Gastrocnemius medialis (tissue), 4 donors: ENCODE measurements around the gene MSH3.

Source experiments
- POLR2A ChIP-seq, 2 donors: fragments of 450-650 bp; IDR thresholded peaks; one replicate each; pipeline ENCODE4 v1.6.1; 2017; ENCODE audit warnings: antibody characterized with exemption in 2 of 2, mild to moderate bottlenecking in 2 of 2, moderate library complexity in 2 of 2
- TF ChIP-seq, protein P1 (sequence below), 5 experiments: fragments of 450-650 bp in 3 of 5; fragments of 200-600 bp in 2 of 5; sonication (generic) in 2 of 5; IDR thresholded peaks in 4 of 5; conservative IDR thresholded peaks in 1 of 5; 1 replicate in 4 of 5; 2 replicates in 1 of 5; pipeline ENCODE4 v1.5.1; 2016 to 2019; ENCODE audit warnings: antibody characterized with exemption in 5 of 5, mild to moderate bottlenecking in 3 of 5, moderate library complexity in 3 of 5

DNA sequence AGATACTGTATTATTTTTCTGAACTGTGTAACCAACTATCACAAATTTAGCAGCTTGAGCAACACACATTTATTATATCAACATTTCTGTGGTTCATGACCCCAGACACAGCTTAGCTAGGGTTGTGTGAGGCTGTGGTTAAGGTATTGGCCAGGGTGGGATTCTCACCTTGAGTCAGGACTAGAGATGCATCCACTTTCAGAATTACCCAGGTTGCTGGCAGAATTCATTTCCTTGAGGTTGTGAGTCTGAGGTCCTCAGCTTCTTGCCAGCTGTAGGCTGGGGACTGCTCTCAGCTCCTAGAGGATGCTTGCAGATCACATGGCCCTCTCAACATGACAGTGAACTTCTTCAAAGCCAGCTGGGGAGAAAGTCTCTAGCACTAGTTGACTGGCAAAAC lies 183.2 kb downstream of the MSH3 start:
- TF ChIP-seq, protein P1, sequence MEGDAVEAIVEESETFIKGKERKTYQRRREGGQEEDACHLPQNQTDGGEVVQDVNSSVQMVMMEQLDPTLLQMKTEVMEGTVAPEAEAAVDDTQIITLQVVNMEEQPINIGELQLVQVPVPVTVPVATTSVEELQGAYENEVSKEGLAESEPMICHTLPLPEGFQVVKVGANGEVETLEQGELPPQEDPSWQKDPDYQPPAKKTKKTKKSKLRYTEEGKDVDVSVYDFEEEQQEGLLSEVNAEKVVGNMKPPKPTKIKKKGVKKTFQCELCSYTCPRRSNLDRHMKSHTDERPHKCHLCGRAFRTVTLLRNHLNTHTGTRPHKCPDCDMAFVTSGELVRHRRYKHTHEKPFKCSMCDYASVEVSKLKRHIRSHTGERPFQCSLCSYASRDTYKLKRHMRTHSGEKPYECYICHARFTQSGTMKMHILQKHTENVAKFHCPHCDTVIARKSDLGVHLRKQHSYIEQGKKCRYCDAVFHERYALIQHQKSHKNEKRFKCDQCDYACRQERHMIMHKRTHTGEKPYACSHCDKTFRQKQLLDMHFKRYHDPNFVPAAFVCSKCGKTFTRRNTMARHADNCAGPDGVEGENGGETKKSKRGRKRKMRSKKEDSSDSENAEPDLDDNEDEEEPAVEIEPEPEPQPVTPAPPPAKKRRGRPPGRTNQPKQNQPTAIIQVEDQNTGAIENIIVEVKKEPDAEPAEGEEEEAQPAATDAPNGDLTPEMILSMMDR (IDR thresholded peaks at IDR 0.05 in 4 of 5, conservative IDR thresholded peaks at IDR 0.05 in 1 of 5), result no peak
- TF ChIP-seq POLR2A (IDR thresholded peaks at IDR 0.05), result no peak
